ENCODE measurements around the gene MYOZ3. TPM values are rescaled to one million over a fixed set of nuclear protein-coding genes. Genes with fewer than 3 reads are reported as not detected.

The MYOZ3 gene
- total RNA-seq, 1 experiment from 2014 or later = not detected

GRCh38 chr5:150700594-150701377, 39.7 kb downstream of the MYOZ3 start, which contains the start of gene RBM22:
Gene RBM22 (minus strand): TSS chr5:150701062. CDS start chr5:150700985, 77 bp downstream.
- peak; percentile 82 for DNase-seq (ENCODE audit: low spot score)

- DNase-seq (ENCODE audit: low spot score) = no peak
These were observed 42.7 kb downstream of the MYOZ3 start for GRCh38 chr5:150703762-150704161.

GRCh38 chr5:150706776-150707390, 45.8 kb downstream of the MYOZ3 start:
- no peak for DNase-seq (ENCODE audit: low spot score)

GRCh38 chr5:150710165-150710564, 49.1 kb downstream of the MYOZ3 start:
- no peak for DNase-seq (ENCODE audit: low spot score)

- no peak for DNase-seq (ENCODE audit: low spot score)
These were observed 62.8 kb downstream of the MYOZ3 start for GRCh38 chr5:150723845-150724244.

Other genes starting within 250 kb of the MYOZ3 start
- gene CD74, start 248.3 kb upstream of the MYOZ3 start, total RNA-seq (2014; rRNA removed; shearing (Covaris generic)) = 1.6 and 11.7 TPM in 2 replicates
- gene RPS14, start 211.5 kb upstream of the MYOZ3 start, total RNA-seq (2014; rRNA removed; shearing (Covaris generic)) = 2,476 and 2,863 TPM in 2 replicates
- 18.8 and 26.6 TPM in 2 replicates for gene NDST1, start 153.1 kb upstream of the MYOZ3 start, total RNA-seq (2014; rRNA removed; shearing (Covaris generic))
- 4.3 and 7.1 TPM in 2 replicates for gene SYNPO, start 20.6 kb upstream of the MYOZ3 start, total RNA-seq (2014; rRNA removed; shearing (Covaris generic))
- 28.0 and 35.8 TPM in 2 replicates for gene RBM22, start 39.8 kb downstream of the MYOZ3 start, total RNA-seq (2014; rRNA removed; shearing (Covaris generic))
- gene DCTN4, start 97.8 kb downstream of the MYOZ3 start, total RNA-seq (2014; rRNA removed; shearing (Covaris generic)) = 39.6 and 47.8 TPM in 2 replicates
- gene SMIM3, start 117.5 kb downstream of the MYOZ3 start, total RNA-seq (2014; rRNA removed; shearing (Covaris generic)) = 47.6 and 53.9 TPM in 2 replicates
- gene IRGM, start 185.3 kb downstream of the MYOZ3 start, total RNA-seq (2014; rRNA removed; shearing (Covaris generic)) = not detected in 2 replicates
- gene ZNF300, start 243.7 kb downstream of the MYOZ3 start, total RNA-seq (2014; rRNA removed; shearing (Covaris generic)) = 4.3 and 5.7 TPM in 2 replicates